NCI-H1930 (cell line): Measurements from ENCODE around the gene PDE3B.
"Not testable (repeated sequence)": the region's sequence is repeated elsewhere in the genome, so short reads cannot be mapped to it uniquely, and the experiment has no call there.

Experiments
- DNase-seq, 2 experiments: peaks; one replicate each; lab custom pipeline; 2025; lab: John Stamatoyannopoulos, UW

PDE3B gene

GRCh38 chr11:14676068-14676467 is 32.5 kb downstream of the PDE3B start:
- DNase-seq: no peak

GRCh38 chr11:14677146-14677545 is 33.5 kb downstream of the PDE3B start:
- DNase-seq: no peak

GRCh38 chr11:14678350-14678749 is 34.7 kb downstream of the PDE3B start:
- DNase-seq: no peak

GRCh38 chr11:14679662-14680061 is 36.1 kb downstream of the PDE3B start:
- no peak for DNase-seq

GRCh38 chr11:14684234-14684915 is 40.8 kb downstream of the PDE3B start:
- DNase-seq: not testable (repeated sequence)

- peak in 1 of 2 experiments; percentile 28 for DNase-seq
Measured at GRCh38 chr11:14687456-14687855, 43.9 kb downstream of the PDE3B start.

- DNase-seq: peak in 1 of 2 experiments; percentile 42
Measured at GRCh38 chr11:14687943-14688627, 44.5 kb downstream of the PDE3B start.

- DNase-seq: not testable (repeated sequence)
Measured at GRCh38 chr11:14695656-14696055, 52.1 kb downstream of the PDE3B start.

GRCh38 chr11:14698771-14699170 is 55.2 kb downstream of the PDE3B start:
- no peak for DNase-seq

- no peak for DNase-seq
Measured at GRCh38 chr11:14700593-14700992, 57.0 kb downstream of the PDE3B start.

GRCh38 chr11:14702760-14703159 is 59.2 kb downstream of the PDE3B start:
- DNase-seq: no peak

- no peak for DNase-seq
Measured at GRCh38 chr11:14703731-14704130, 60.1 kb downstream of the PDE3B start.

- no peak for DNase-seq
Measured at GRCh38 chr11:14705067-14705466, 61.5 kb downstream of the PDE3B start.

GRCh38 chr11:14713496-14714244 is 70.1 kb downstream of the PDE3B start:
- DNase-seq: no peak

GRCh38 chr11:14715669-14716068 is 72.1 kb downstream of the PDE3B start:
- DNase-seq: not testable (repeated sequence)

GRCh38 chr11:14722496-14722895 is 78.9 kb downstream of the PDE3B start:
- DNase-seq: no peak

GRCh38 chr11:14725150-14725549 is 81.5 kb downstream of the PDE3B start:
- DNase-seq: no peak

- no peak for DNase-seq
Measured at GRCh38 chr11:14727215-14727614, 83.6 kb downstream of the PDE3B start.

GRCh38 chr11:14727746-14728145 is 84.1 kb downstream of the PDE3B start:
- DNase-seq: no peak

- not testable (repeated sequence) for DNase-seq
Measured at GRCh38 chr11:14740539-14740938, 96.9 kb downstream of the PDE3B start.

GRCh38 chr11:14741195-14741594 is 97.6 kb downstream of the PDE3B start:
- no peak for DNase-seq

- DNase-seq: no peak
Measured at GRCh38 chr11:14742849-14743559, 99.4 kb downstream of the PDE3B start.
